IPS-NIHi7 (cell line): ENCODE results near the gene LGALS8.

Experiments
- DNase-seq: peaks from one replicate; pipeline ENCODE4 v3.0.0; 2012; ENCODE audit warnings: mixed read lengths; ENCODE audit errors: extremely low spot score

LGALS8 gene

GRCh38 chr1:236509203-236509602, 14.6 kb upstream of the LGALS8 start:
- no peak for DNase-seq

- peak; percentile 24 for DNase-seq
These were observed 14.0 kb upstream of the LGALS8 start for GRCh38 chr1:236509647-236510401.

GRCh38 chr1:236511735-236512418, 11.9 kb upstream of the LGALS8 start:
- DNase-seq, result no peak

- no peak for DNase-seq
These were observed 8.9 kb upstream of the LGALS8 start for GRCh38 chr1:236514703-236515442.

- DNase-seq, result no peak
These were observed 8.3 kb upstream of the LGALS8 start for GRCh38 chr1:236515443-236515958.

GRCh38 chr1:236516929-236517704, 6.7 kb upstream of the LGALS8 start:
- no peak for DNase-seq

- no peak for DNase-seq
These were observed 5.5 kb upstream of the LGALS8 start for GRCh38 chr1:236518322-236518721.

GRCh38 chr1:236520445-236521005, 3.3 kb upstream of the LGALS8 start:
- no peak for DNase-seq

GRCh38 chr1:236522937-236523703, 662 bp upstream of the LGALS8 start:
- peak; percentile 48 for DNase-seq

- DNase-seq, result peak; percentile 66
These were observed 536 bp downstream of the LGALS8 start for GRCh38 chr1:236524142-236524894.

GRCh38 chr1:236524895-236525184, 1.1 kb downstream of the LGALS8 start:
- no peak for DNase-seq

- DNase-seq, result no peak
These were observed 2.3 kb downstream of the LGALS8 start for GRCh38 chr1:236526079-236526478.

GRCh38 chr1:236530286-236530685, 6.5 kb downstream of the LGALS8 start:
- no peak for DNase-seq

GRCh38 chr1:236530959-236531358, 7.2 kb downstream of the LGALS8 start:
- DNase-seq, result no peak

GRCh38 chr1:236532850-236533249, 9.1 kb downstream of the LGALS8 start:
- DNase-seq, result no peak

- no peak for DNase-seq
These were observed 10.4 kb downstream of the LGALS8 start for GRCh38 chr1:236534151-236534651.

- no peak for DNase-seq
These were observed 11.4 kb downstream of the LGALS8 start for GRCh38 chr1:236535190-236535589.

GRCh38 chr1:236535662-236536161, 11.9 kb downstream of the LGALS8 start:
- no peak for DNase-seq

GRCh38 chr1:236536540-236536939, 12.8 kb downstream of the LGALS8 start:
- DNase-seq, result no peak
